SK-N-SH treated with all-trans-retinoic acid at 6 μM for 48 hours (cell line): ENCODE measurements around the gene SERPINB5.

ENCODE experiments used
- ATAC-seq: fragments of 200-7000 bp; cut with Tn5 transposase; 3 replicates; pipeline ENCODE4 v1.9.1; 2020; ENCODE audit warnings: mild to moderate bottlenecking, moderate library complexity
- ARNTL ChIP-seq: fragments of 450-650 bp; formaldehyde crosslinking; IDR thresholded peaks from 2 replicates; pipeline ENCODE4 v1.5.0; 2020; ENCODE audit warnings: low read depth, mild to moderate bottlenecking, moderate library complexity, borderline replicate concordance
- CSDC2 ChIP-seq: fragments of 250-450 bp; sonication (Bioruptor Pico); IDR thresholded peaks from 2 replicates; pipeline ENCODE4 v1.5.0; 2020; ENCODE audit warnings: mild to moderate bottlenecking, moderate library complexity
- GLIS3 ChIP-seq: fragments of 250-450 bp; sonication (Bioruptor Pico); IDR thresholded peaks from 2 replicates; pipeline ENCODE4 v1.5.0; 2020; ENCODE audit warnings: mild to moderate bottlenecking, moderate library complexity
- OSR1 ChIP-seq: fragments of 250-450 bp; sonication (Bioruptor Pico); IDR thresholded peaks from 2 replicates; pipeline ENCODE4 v1.8.0; 2022; ENCODE audit warnings: moderate library complexity, mild to moderate bottlenecking, inconsistent platforms
- PATZ1 ChIP-seq: fragments of 250-450 bp; sonication (Bioruptor Pico); IDR thresholded peaks from 2 replicates; pipeline ENCODE4 v1.8.0; 2020; ENCODE audit warnings: mild to moderate bottlenecking, moderate library complexity, borderline replicate concordance
- POU6F1 ChIP-seq: fragments of 250-450 bp; sonication (Bioruptor Pico); IDR thresholded peaks from 2 replicates; pipeline ENCODE4 v1.8.0; 2021; ENCODE audit warnings: low read depth, mild to moderate bottlenecking, moderate library complexity, borderline replicate concordance
- PPARA ChIP-seq: fragments of 250-450 bp; sonication (Bioruptor Pico); IDR thresholded peaks from 2 replicates; pipeline ENCODE4 v1.5.0; 2020; ENCODE audit warnings: mild to moderate bottlenecking, borderline replicate concordance
- RARB ChIP-seq: fragments of 250-450 bp; sonication (Bioruptor Pico); IDR thresholded peaks from 2 replicates; pipeline ENCODE4 v1.8.0; 2021; ENCODE audit warnings: mild to moderate bottlenecking, moderate library complexity
- SNAI2 ChIP-seq: fragments of 250-450 bp; sonication (Bioruptor Pico); IDR thresholded peaks from 2 replicates; pipeline ENCODE4 v1.5.0; 2020; ENCODE audit warnings: mild to moderate bottlenecking, moderate library complexity
- TCF4 ChIP-seq: fragments of 250-450 bp; sonication (Bioruptor Pico); IDR thresholded peaks from 2 replicates; pipeline ENCODE4 v1.8.0; 2021; ENCODE audit warnings: mild to moderate bottlenecking, moderate library complexity, borderline replicate concordance
- TSHZ2 ChIP-seq: fragments of 250-450 bp; sonication (Bioruptor Pico); IDR thresholded peaks from 2 replicates; pipeline ENCODE4 v1.5.0; 2020; ENCODE audit warnings: mild to moderate bottlenecking, moderate library complexity
- ZC3H10 ChIP-seq: fragments of 250-450 bp; sonication (Bioruptor Pico); IDR thresholded peaks from 2 replicates; pipeline ENCODE4 v1.5.1; 2021; ENCODE audit warnings: mild to moderate bottlenecking, moderate library complexity
- ZFP3 ChIP-seq: fragments of 250-450 bp; sonication (Bioruptor Pico); IDR thresholded peaks from 2 replicates; pipeline ENCODE4 v1.5.0; 2020; ENCODE audit warnings: mild to moderate bottlenecking, moderate library complexity
- ZFP30 ChIP-seq: fragments of 450-650 bp; formaldehyde crosslinking; IDR thresholded peaks from 2 replicates; pipeline ENCODE4 v1.5.0; 2022; ENCODE audit warnings: mild to moderate bottlenecking, moderate library complexity
- ZNF565 ChIP-seq: fragments of 450-650 bp; formaldehyde crosslinking; conservative IDR thresholded peaks from 2 replicates; pipeline ENCODE4 v1.5.0; 2020; ENCODE audit warnings: low read depth, mild to moderate bottlenecking, moderate library complexity
- ZNF70 ChIP-seq: fragments of 450-650 bp; formaldehyde crosslinking; IDR thresholded peaks from 2 replicates; pipeline ENCODE4 v1.5.0; 2020; ENCODE audit warnings: mild to moderate bottlenecking, moderate library complexity
- ZNF8 ChIP-seq: fragments of 450-650 bp; formaldehyde crosslinking; IDR thresholded peaks from 2 replicates; pipeline ENCODE4 v1.5.0; 2020; ENCODE audit warnings: mild to moderate bottlenecking, moderate library complexity
- TF ChIP-seq, protein P1 (sequence below): fragments of 250-450 bp; sonication (Bioruptor Pico); IDR thresholded peaks from 2 replicates; pipeline ENCODE4 v1.5.1; 2020; ENCODE audit warnings: low read depth, mild to moderate bottlenecking, moderate library complexity
- TF ChIP-seq, protein P2 (sequence below): fragments of 250-450 bp; sonication (Bioruptor Pico); IDR thresholded peaks from 2 replicates; pipeline ENCODE4 v1.5.1; 2021; ENCODE audit warnings: mild to moderate bottlenecking, moderate library complexity

Gene SERPINB5

DNA sequence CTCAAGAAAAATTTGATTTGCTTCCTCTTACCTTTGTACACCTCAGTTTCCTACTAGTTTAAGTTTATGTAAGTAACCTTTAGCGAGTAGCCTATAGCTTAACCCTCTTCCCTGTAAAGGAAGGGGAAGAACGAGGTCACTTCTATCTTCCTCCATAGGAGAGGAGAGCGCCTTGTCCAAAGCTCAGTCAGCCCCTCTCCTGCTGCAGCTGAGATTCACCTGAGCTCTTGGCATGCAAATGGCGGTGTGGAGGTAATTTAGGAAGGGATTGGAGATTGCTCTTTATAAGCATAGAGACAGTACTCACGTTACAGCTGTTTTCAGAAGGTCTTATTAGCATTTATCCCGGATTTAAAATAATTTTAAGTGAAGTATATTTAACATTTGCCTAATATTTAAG lies 37.6 kb downstream of the SERPINB5 start:
- no peak for ATAC-seq
- no peak for TF ChIP-seq ZNF8
- no peak for TF ChIP-seq ARNTL (CRISPR knock-in tag)
- TF ChIP-seq POU6F1 (CRISPR knock-in tag), result no peak
- no peak for TF ChIP-seq ZC3H10 (CRISPR knock-in tag)
- no peak for TF ChIP-seq PPARA (CRISPR knock-in tag)
- TF ChIP-seq ZNF565 (CRISPR knock-in tag), result no peak
- TF ChIP-seq RARB (CRISPR knock-in tag), result no peak
- TF ChIP-seq ZFP3 (CRISPR knock-in tag), result no peak
- TF ChIP-seq PATZ1 (CRISPR knock-in tag), result no peak
- TF ChIP-seq ZNF70 (CRISPR knock-in tag), result no peak
- TF ChIP-seq SNAI2 (CRISPR knock-in tag), result no peak

DNA sequence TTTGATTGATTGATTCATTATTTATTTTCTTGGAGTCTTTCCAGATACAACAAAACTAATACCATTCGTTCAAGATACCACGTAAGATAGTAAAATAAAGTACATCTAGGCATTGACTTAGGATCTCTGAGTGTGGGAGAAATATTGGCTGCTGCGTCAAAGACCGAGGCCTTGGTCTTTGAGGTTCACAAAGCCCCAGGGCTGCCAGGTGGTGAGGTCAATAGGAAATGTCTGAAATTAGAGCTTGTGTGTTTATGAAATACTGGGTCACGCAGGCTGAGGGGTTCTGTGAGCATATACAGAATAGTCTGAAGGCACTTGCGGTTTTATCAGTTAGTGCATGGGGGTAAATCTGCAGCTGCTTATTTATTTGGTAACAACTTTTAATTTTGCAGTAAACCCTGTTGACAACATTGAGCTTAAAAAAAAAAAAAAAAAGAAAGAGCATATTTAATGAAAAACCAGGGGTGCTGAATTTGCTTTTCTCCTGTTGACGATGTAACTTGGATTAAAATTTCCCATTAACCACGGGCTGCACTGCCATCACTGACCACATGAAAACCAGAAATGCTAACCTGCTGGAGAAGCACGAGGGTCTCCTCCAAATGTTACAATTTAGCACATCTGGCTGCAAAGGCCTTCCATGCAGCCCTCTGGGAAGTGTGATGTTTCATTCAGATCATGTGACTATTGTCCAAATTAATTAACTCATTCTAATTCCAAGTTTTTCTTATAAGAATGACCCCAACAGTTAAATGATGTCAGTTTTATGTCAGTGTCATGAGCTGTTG lies 38.3 kb downstream of the SERPINB5 start:
- TF ChIP-seq TSHZ2 (CRISPR knock-in tag), result no peak
- TF ChIP-seq ZNF70 (CRISPR knock-in tag), result no peak
- TF ChIP-seq GLIS3 (CRISPR knock-in tag), result no peak
- no peak for TF ChIP-seq TCF4
- TF ChIP-seq CSDC2 (CRISPR knock-in tag), result no peak
- TF ChIP-seq ZFP3 (CRISPR knock-in tag), result no peak
- TF ChIP-seq, protein P1, sequence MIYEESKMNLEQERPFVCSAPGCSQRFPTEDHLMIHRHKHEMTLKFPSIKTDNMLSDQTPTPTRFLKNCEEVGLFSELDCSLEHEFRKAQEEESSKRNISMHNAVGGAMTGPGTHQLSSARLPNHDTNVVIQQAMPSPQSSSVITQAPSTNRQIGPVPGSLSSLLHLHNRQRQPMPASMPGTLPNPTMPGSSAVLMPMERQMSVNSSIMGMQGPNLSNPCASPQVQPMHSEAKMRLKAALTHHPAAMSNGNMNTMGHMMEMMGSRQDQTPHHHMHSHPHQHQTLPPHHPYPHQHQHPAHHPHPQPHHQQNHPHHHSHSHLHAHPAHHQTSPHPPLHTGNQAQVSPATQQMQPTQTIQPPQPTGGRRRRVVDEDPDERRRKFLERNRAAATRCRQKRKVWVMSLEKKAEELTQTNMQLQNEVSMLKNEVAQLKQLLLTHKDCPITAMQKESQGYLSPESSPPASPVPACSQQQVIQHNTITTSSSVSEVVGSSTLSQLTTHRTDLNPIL, result no peak
- no peak for TF ChIP-seq RARB (CRISPR knock-in tag)
- TF ChIP-seq, protein P2, sequence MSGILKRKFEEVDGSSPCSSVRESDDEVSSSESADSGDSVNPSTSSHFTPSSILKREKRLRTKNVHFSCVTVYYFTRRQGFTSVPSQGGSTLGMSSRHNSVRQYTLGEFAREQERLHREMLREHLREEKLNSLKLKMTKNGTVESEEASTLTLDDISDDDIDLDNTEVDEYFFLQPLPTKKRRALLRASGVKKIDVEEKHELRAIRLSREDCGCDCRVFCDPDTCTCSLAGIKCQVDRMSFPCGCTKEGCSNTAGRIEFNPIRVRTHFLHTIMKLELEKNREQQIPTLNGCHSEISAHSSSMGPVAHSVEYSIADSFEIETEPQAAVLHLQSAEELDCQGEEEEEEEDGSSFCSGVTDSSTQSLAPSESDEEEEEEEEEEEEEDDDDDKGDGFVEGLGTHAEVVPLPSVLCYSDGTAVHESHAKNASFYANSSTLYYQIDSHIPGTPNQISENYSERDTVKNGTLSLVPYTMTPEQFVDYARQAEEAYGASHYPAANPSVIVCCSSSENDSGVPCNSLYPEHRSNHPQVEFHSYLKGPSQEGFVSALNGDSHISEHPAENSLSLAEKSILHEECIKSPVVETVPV (CRISPR knock-in tag), result no peak
- no peak for TF ChIP-seq POU6F1 (CRISPR knock-in tag)
- no peak for TF ChIP-seq ZFP30 (CRISPR knock-in tag)
- no peak for TF ChIP-seq SNAI2 (CRISPR knock-in tag)
- TF ChIP-seq ZNF565 (CRISPR knock-in tag), result no peak
- ATAC-seq, result no peak

DNA sequence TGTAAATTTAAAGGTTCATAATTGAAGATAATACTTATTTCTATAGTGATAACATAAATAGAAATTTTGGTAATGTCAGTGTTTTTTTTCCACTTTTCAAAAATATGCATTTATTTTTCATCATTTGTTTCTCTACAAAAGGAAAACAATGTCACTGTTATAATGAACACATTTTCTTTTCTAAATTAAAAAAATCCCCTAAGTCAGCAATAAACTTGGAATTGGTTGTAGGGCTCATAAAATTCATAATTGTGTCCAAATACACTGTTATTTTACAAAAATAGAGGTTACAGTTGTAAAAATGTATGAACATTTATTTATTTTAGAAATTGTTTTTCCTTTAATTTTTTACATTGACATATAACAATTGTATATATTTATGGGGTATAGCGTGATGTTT lies 39.0 kb downstream of the SERPINB5 start:
- ATAC-seq, result no peak
- TF ChIP-seq CSDC2 (CRISPR knock-in tag), result no peak
- no peak for TF ChIP-seq ARNTL (CRISPR knock-in tag)
- TF ChIP-seq ZFP30 (CRISPR knock-in tag), result no peak
- no peak for TF ChIP-seq OSR1
- no peak for TF ChIP-seq ZNF8
- TF ChIP-seq ZFP3 (CRISPR knock-in tag), result no peak
- no peak for TF ChIP-seq SNAI2 (CRISPR knock-in tag)
- TF ChIP-seq ZNF70 (CRISPR knock-in tag), result no peak
